ENCODE measurements around the gene FLYWCH1.

GRCh38 chr16:2933136-2933535 lies 21.4 kb downstream of the FLYWCH1 start:
- TF ChIP-seq CTCF (conservative IDR thresholded peaks at IDR 0.05; ENCODE audit: low read length) (no peak), EZH2phosphoT487 (IDR thresholded peaks at IDR 0.05; ENCODE audit: borderline replicate concordance, low read depth, low read length) (no peak)

All from OCI-LY7 (cell line).